Neural progenitor cell (in vitro differentiated cells): Measurements from ENCODE around the gene SLC25A26. TPM values are rescaled to one million over a fixed set of nuclear protein-coding genes. Genes with fewer than 3 reads are reported as not detected.

Source experiments
- DNase-seq: peaks from one replicate; pipeline ENCODE4 v3.0.0-alpha.2; 2016; ENCODE audit warnings: low spot score
- H2AFZ ChIP-seq: fragments of 200-600 bp; sonication (generic); replicated peaks from 2 replicates; pipeline ENCODE4 v1.6.1; 2016; ENCODE audit warnings: antibody characterized with exemption
- H3F3A ChIP-seq: fragments of 200-600 bp; sonication (generic); 2 replicates; pipeline ENCODE4 v1.6.1; 2016; ENCODE audit warnings: antibody characterized with exemption, low read depth
- H3K27ac ChIP-seq: fragments of 200-600 bp; sonication (generic); 2 replicates; pipeline ENCODE4 v1.5.1; 2016; ENCODE audit warnings: mild to moderate bottlenecking
- H3K27me3 ChIP-seq: fragments of 200-600 bp; sonication (generic); 2 replicates; pipeline ENCODE4 v1.6.1; 2016; ENCODE audit warnings: mild to moderate bottlenecking, moderate library complexity
- H3K36me3 ChIP-seq: fragments of 200-600 bp; sonication (generic); 2 replicates; pipeline ENCODE4 v1.5.1; 2016
- H3K4me1 ChIP-seq: fragments of 200-600 bp; sonication (generic); 2 replicates; pipeline ENCODE4 v1.6.1; 2016; ENCODE audit warnings: mixed run types
- H3K4me2 ChIP-seq: fragments of 200-600 bp; sonication (generic); 2 replicates; pipeline ENCODE4 v1.6.1; 2016
- H3K4me3 ChIP-seq: fragments of 200-600 bp; sonication (generic); 2 replicates; pipeline ENCODE4 v1.5.1; 2016
- H3K79me2 ChIP-seq: fragments of 200-600 bp; sonication (generic); 2 replicates; pipeline ENCODE4 v1.6.1; 2016; ENCODE audit warnings: low read depth
- H3K9ac ChIP-seq: fragments of 200-600 bp; sonication (generic); 2 replicates; pipeline ENCODE4 v1.6.1; 2016
- H3K9me3 ChIP-seq: fragments of 200-600 bp; sonication (generic); 2 replicates; pipeline ENCODE4 v1.5.1; 2016; ENCODE audit warnings: low read depth
- H4K20me1 ChIP-seq: fragments of 200-600 bp; sonication (generic); 2 replicates; pipeline ENCODE4 v1.6.1; 2016; ENCODE audit warnings: low read depth
- H3K27ac Mint-ChIP-seq: 3 replicates; pipeline ENCODE4 v1.8.0; 2021; ENCODE audit warnings: mixed read lengths
- H3K27me3 Mint-ChIP-seq: 2 replicates; pipeline ENCODE4 v1.8.0; 2022; ENCODE audit warnings: low read depth, mild to moderate bottlenecking, inconsistent platforms, moderate library complexity, mixed read lengths; ENCODE audit not compliant: insufficient read depth
- H3K36me3 Mint-ChIP-seq: 3 replicates; pipeline ENCODE4 v1.8.0; 2021; ENCODE audit warnings: mixed read lengths
- H3K4me1 Mint-ChIP-seq: 3 replicates; pipeline ENCODE4 v1.8.0; 2021; ENCODE audit warnings: mixed read lengths
- H3K4me3 Mint-ChIP-seq: 3 replicates; pipeline ENCODE4 v1.8.0; 2021; ENCODE audit warnings: mild to moderate bottlenecking, moderate library complexity, mixed read lengths
- H3K9me3 Mint-ChIP-seq: 3 replicates; pipeline ENCODE4 v1.8.0; 2020; ENCODE audit warnings: mixed read lengths
- EZH2 ChIP-seq: fragments of 200-600 bp; sonication (generic); IDR thresholded peaks from 2 replicates; pipeline ENCODE4 v1.6.1; 2017; ENCODE audit warnings: antibody characterized with exemption, mild to moderate bottlenecking, moderate library complexity
- EZH2phosphoT487 ChIP-seq: fragments of 200-600 bp; sonication (generic); IDR thresholded peaks from 2 replicates; pipeline ENCODE4 v1.6.1; 2017; ENCODE audit warnings: antibody characterized with exemption
- total RNA-seq: library from RNA; depleted of rRNA; stranded (reverse); fragments of >200 nt; gene quantifications from 2 replicates; pipeline ENCODE4 v1.2.3, GENCODE V29; 2015; ENCODE audit warnings: low replicate concordance
- TF ChIP-seq, protein P1 (sequence below): fragments of 200-600 bp; sonication (generic); IDR thresholded peaks from 2 replicates; pipeline ENCODE4 v1.5.1; 2017; ENCODE audit warnings: antibody characterized with exemption, mild to moderate bottlenecking

SLC25A26 gene
- total RNA-seq, 1 donor from 2014 or later: 17.0 TPM

DNA sequence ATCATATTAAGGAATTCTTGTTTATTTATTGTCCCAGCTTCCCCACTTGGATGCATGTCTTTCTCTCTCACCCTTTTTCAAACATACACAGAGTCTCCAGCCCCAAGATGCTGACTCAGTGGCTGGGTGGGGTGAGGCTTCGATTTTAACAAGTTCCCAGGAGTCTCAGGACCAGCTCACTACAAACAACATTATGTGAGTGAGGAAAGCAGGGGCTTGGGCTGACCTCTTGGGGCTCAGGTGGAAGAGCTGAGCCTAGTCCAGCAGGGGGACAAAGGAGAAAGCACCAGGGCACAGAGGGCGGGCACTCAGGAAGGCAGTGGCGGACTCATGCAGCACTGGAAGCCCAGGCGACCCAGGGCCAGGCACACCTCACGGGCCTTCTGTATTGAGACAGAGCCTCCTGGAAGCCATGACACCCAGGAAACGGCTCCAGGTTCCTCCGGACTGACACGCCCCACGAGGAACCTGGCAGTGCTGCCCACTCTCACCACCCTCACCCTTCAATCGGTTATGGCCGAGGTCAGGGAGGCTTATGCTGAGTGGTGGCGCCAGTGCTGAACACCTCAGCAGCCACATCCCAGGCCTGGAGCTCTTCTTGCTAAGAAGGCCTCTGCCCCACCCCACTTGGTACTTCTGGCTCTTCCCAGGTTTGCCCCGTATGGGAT lies 182.7 kb downstream of the SLC25A26 start:
- peaks cover 100% of the 10 kb centered on the region for H3K79me2 ChIP-seq
- H4K20me1 ChIP-seq: peaks cover 100% of the 10 kb centered on the region
- Mint-ChIP-seq H3K36me3 (peaks cover 20% of the 10 kb centered on the region), H3K9me3 (no peaks in the 10 kb centered on the region), H3K4me3 (no peak overlapping the region), H3K27ac (no peak overlapping the region), H3K4me1 (peaks cover 48% of the 10 kb centered on the region), H3K27me3 (peaks cover 4% of the 10 kb centered on the region)
- no peak overlapping the region for H3K4me3 ChIP-seq
- H2AFZ ChIP-seq: no peak overlapping the region
- H3K27me3 ChIP-seq: no peaks in the 10 kb centered on the region
- DNase-seq: no peak
- no peak overlapping the region for H3K4me2 ChIP-seq
- TF ChIP-seq EZH2phosphoT487 (no peak), EZH2 (no peak)
- TF ChIP-seq, protein P1, sequence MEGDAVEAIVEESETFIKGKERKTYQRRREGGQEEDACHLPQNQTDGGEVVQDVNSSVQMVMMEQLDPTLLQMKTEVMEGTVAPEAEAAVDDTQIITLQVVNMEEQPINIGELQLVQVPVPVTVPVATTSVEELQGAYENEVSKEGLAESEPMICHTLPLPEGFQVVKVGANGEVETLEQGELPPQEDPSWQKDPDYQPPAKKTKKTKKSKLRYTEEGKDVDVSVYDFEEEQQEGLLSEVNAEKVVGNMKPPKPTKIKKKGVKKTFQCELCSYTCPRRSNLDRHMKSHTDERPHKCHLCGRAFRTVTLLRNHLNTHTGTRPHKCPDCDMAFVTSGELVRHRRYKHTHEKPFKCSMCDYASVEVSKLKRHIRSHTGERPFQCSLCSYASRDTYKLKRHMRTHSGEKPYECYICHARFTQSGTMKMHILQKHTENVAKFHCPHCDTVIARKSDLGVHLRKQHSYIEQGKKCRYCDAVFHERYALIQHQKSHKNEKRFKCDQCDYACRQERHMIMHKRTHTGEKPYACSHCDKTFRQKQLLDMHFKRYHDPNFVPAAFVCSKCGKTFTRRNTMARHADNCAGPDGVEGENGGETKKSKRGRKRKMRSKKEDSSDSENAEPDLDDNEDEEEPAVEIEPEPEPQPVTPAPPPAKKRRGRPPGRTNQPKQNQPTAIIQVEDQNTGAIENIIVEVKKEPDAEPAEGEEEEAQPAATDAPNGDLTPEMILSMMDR: no peak
- peaks cover 20% of the 10 kb centered on the region for H3F3A ChIP-seq
- H3K36me3 ChIP-seq: peaks cover 6% of the 10 kb centered on the region
- peaks cover 38% of the 10 kb centered on the region for H3K4me1 ChIP-seq
- H3K9ac ChIP-seq: no peak overlapping the region
- no peaks in the 10 kb centered on the region for H3K9me3 ChIP-seq
- peak overlapping the region; percentile 47 for H3K27ac ChIP-seq

DNA sequence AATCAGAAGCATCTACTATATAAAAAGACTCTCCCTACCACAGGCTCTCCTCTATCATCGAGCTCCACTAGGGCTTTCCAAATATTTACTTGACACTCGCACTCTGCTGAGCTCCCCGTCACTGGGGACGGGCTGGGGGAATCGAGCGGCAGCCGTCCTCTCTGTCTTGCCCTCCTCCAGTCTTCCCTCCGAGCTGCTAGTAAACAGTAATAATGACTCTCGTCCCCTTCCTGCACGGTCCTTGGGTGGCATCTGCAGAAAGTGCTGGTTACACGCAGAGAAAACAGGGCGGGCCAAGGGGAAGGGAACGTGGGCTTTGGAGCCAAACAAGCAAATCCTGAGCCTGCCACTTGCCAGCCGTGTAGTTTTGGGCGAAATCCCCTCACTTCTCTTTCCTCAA lies 183.4 kb downstream of the SLC25A26 start:
- Histone ChIP-seq H3K27ac (peak overlapping the region; percentile 47), H3K9ac (no peak overlapping the region), H3F3A (peaks cover 24% of the 10 kb centered on the region), H3K79me2 (peaks cover 99% of the 10 kb centered on the region), H3K36me3 (peaks cover 5% of the 10 kb centered on the region), H3K4me1 (peaks cover 41% of the 10 kb centered on the region), H3K4me2 (no peak overlapping the region), H3K4me3 (no peak overlapping the region), H4K20me1 (peaks cover 100% of the 10 kb centered on the region), H3K9me3 (no peaks in the 10 kb centered on the region), H2AFZ (no peak overlapping the region), H3K27me3 (no peaks in the 10 kb centered on the region)
- Mint-ChIP-seq H3K27ac (peak overlapping the region; percentile 12), H3K36me3 (peaks cover 19% of the 10 kb centered on the region), H3K4me3 (no peak overlapping the region), H3K4me1 (peaks cover 53% of the 10 kb centered on the region), H3K27me3 (peaks cover 4% of the 10 kb centered on the region), H3K9me3 (no peaks in the 10 kb centered on the region)
- no peak for DNase-seq
- TF ChIP-seq, protein P1: no peak
- no peak for TF ChIP-seq EZH2
- no peak for TF ChIP-seq EZH2phosphoT487

DNA sequence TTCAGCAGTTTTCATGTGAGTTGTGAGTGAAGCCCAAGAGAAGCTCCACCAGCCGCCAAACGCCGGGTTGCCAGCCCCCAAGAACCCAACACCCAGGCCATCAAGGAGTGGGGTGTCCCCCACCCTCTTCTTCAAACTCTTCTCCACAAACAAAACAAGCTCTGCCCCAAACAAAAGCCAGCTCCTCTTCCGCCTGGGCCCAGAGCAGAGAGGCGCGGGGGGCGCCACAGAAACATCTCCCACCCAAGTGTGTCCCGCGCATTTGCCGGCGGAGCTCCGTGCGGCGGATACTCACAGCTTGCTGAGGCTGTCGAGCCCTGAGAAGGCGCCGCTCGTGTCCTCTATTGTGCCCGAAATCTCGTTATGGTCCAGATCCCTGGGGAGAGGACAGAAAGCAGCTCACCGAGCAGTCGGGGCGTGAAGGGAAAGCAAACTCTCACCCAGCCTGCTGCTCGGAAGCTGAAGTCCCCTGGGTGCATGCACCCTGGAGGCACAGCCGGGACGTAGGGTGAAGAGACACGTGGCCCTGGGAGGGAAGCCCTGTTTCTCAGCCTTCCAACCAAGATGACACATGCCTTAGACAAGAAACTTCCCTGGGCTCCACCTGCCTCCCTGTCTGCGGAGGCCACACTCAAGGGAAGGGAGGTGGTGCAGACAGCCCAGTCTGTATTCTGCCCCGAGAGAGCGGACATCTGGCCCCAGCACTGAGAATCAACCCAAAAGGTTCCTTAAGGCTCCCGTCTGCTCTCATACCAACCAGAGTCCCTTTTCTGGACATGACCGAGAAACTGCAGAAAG lies 184.3 kb downstream of the SLC25A26 start:
- peaks cover 54% of the 10 kb centered on the region for H3K4me1 Mint-ChIP-seq
- no peaks in the 10 kb centered on the region for H3K9me3 Mint-ChIP-seq
- H3K27me3 ChIP-seq: no peaks in the 10 kb centered on the region
- no peak overlapping the region for H3K4me2 ChIP-seq
- H3K9me3 ChIP-seq: no peaks in the 10 kb centered on the region
- H3K79me2 ChIP-seq: peaks cover 99% of the 10 kb centered on the region
- peaks cover 5% of the 10 kb centered on the region for H3K36me3 ChIP-seq
- peaks cover 3% of the 10 kb centered on the region for H3K27me3 Mint-ChIP-seq
- H3K27ac ChIP-seq: peak overlapping the region; percentile 47
- peaks cover 49% of the 10 kb centered on the region for H3K4me1 ChIP-seq
- H3K4me3 ChIP-seq: no peak overlapping the region
- H2AFZ ChIP-seq: no peak overlapping the region
- no peak overlapping the region for H3K27ac Mint-ChIP-seq
- peaks cover 16% of the 10 kb centered on the region for H3K36me3 Mint-ChIP-seq
- no peak for DNase-seq
- TF ChIP-seq, protein P1: no peak
- TF ChIP-seq EZH2 (no peak), EZH2phosphoT487 (no peak)
- no peak overlapping the region for H3K9ac ChIP-seq
- H3K4me3 Mint-ChIP-seq: no peak overlapping the region
- peaks cover 100% of the 10 kb centered on the region for H4K20me1 ChIP-seq
- H3F3A ChIP-seq: peaks cover 28% of the 10 kb centered on the region
